Measurements from ENCODE around the gene IGF2BP3. TPM values are rescaled to one million over a fixed set of nuclear protein-coding genes. Genes with fewer than 3 reads are reported as not detected.
"Not testable (repeated sequence)": the region's sequence is repeated elsewhere in the genome, so short reads cannot be mapped to it uniquely, and the experiment has no call there.

IGF2BP3 gene
- 37.0 TPM for polyA plus RNA-seq (2013, experiment 1 of 2; ENCODE audit: insufficient read length)
- 33.3 TPM for polyA plus RNA-seq (2013, experiment 2 of 2; ENCODE audit: insufficient read length)

DNA sequence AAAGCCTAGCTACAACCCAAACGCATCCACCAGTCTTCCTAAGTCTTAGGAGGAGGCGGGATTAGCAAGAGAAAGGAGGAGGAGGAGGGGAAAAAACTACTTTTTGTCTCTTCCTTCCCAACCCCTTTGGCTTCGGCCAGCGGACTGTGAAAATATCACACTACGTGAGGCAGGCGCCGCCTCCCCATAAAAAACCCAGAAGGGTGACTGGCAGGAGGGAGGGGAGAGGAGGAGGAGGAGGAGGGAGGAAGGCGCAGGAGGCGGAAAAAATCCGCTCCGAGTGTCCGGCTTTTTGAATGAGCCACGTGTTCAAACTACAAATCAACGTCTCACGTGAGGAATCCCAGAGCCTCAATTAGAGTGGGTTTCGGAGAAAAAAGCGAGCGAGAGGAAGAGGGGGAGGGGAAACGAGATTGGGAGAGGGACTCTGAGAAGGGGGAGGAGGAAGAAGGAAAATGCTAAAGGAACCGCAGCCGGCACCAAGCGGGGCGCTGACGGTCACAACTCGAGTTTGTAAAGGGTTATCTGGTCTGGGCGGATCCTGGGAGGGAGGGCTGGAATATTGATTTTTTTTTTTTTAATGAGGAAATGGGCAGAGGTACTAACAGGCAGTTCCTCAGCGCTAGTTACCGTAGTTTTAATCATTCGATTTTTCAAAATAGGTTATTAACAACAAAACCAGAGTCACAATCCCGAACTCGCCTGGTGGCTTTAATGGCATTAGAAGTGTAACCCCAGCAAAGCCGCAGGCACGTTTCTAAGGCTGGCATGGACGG is at the start of gene IGF2BP3:
IGF2BP3 (minus strand) TSS at position 162 of the 776 bp plus-strand sequence. CDS start 381 bp downstream, outside the sequence.
- peak; percentile 98 for DNase-seq

DNA sequence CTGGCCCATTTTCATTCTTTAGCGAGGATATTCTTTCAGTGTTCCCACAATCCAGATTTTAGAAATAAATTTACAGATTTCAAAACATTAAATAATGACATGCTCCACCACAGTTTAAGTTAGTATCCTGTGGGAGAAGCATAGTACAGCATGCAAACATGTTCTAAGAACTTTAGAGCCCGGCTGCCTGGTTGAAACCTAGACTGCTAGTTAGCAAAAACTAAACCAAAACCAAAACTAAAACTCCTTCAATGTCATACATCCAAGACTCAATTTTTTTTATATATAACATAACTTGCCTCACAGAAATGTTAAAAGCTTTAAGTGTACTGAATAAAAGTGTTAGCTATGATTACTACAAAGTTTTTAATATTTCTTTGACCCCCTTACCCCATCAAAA is 44.5 kb upstream of the IGF2BP3 start:
- DNase-seq = no peak

- not testable (repeated sequence) for DNase-seq
Observed at GRCh38 chr7:23513746-23514145, 43.5 kb upstream of the IGF2BP3 start.

GRCh38 chr7:23494009-23494408 is 23.7 kb upstream of the IGF2BP3 start:
- DNase-seq = no peak

GRCh38 chr7:23491502-23491901 is 21.2 kb upstream of the IGF2BP3 start:
- peak; percentile 10 for DNase-seq

- peak; percentile 44 for DNase-seq
Observed at GRCh38 chr7:23490357-23491135, 20.3 kb upstream of the IGF2BP3 start.

- DNase-seq = not testable (repeated sequence)
Observed at GRCh38 chr7:23488714-23489113, 18.4 kb upstream of the IGF2BP3 start.

GRCh38 chr7:23487670-23488069 is 17.4 kb upstream of the IGF2BP3 start:
- DNase-seq = no peak

DNA sequence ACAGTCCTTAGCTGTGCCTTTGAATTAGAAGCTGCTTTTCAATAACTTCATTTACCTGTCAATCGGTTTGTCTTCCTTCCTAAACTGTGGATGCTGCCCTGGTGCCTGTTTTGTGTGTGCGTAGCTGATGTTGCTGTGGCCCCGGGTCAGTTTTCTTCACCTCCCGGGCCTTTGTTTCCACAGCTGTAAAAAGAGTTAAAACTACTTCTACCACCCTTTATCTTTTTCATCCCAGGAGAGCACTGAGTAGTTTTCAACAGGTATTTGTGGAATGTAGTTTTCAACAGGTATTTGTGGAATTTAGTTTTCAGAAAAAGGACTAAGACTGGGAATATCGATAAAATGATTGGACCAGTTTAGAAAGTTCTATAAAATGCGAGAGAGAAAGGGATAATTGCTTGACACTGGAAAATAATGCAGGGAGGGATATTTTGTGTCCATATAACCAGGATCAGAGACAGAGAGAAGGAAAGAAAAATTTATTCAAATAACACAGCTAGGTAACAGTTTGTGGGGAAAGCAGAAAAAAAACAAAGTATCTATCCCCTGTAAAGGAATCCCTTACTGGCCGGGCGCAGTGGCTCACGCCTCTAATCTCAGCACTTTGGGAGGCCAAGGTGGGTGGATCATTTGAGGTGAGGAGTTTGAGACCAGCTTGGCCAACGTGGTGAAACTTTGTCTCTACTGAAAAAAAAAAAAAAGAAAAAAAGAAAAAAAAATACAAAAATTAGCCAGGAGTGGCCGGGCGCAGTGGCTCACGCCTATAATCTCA is 15.9 kb upstream of the IGF2BP3 start:
- DNase-seq = no peak

DNA sequence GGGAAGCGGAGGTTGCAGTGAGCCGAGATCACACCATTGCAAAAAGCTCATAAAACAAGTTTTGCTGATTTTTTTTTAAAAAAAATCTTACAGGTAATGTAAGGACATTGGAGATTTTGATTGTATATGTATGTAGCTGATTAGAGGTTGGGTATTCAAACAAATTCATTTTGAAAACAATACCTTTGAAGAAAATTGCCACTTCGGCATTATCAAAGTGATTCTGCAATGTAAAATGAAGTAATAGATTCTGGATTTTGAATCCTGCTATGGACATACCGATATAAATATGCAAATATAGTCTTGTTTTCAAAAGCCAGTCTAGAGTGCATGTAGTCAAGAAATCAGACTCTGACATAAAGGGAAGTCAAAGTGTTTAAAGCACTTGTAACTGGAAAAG is 12.4 kb upstream of the IGF2BP3 start:
- DNase-seq = no peak

- DNase-seq = no peak
Observed at GRCh38 chr7:23477962-23478866, 7.9 kb upstream of the IGF2BP3 start.

DNA sequence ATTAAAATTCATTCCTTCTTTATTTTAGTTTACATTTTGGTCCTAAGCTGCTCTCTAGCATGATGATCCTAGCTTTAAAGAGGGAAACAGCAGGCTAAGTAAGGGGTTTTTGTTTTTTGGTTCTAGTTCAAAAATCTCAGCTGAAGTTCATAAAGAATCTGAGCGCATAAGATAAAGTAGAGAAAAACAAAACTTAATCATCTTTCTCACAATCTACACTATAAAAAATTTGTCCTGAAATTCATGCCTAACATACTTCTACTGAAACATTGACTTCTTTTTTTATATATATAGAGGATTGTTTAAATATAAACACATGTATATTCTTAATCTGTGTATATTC is 6.8 kb upstream of the IGF2BP3 start:
- DNase-seq = no peak

DNA sequence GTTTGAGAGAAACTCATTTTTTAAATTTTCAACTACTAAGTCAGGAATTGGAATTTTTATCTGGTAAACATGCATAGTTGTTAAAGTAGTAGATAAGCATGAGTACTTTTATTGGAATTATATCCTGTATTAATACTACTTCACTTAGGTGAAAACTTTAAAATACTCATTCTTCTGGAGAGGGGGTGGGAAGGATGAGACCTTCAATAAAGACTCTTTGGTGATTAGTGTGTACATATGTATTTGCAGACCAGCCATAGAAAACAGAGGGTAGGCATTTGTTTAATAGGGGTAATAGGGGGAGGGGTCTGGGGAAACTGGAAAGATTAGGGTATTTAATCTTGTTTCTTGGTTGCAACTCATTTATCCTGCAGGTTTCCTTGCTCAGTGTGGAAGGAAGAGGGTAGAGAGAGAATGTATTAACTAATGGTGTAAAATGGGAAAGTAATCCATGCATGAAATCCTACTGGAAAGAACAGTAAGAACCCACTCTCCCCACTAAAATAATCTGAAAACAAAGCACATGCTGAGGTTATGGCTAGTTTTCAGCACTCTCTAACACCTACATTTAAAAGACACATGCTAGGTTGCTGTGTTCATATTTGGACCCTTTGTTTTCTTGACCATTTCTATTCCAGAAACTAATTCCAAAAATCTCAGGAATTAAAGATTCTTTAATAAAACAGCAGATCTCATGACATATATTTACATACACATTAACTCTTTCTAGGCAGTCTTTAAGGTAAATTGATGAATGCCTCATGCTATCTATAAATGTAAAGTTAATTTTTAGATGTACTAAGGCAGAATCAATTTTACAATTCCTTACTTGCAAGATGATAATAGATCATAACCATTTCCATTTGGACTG is 6.2 kb upstream of the IGF2BP3 start:
- no peak for DNase-seq

- DNase-seq = no peak
Observed at GRCh38 chr7:23475576-23475839, 5.2 kb upstream of the IGF2BP3 start.

DNA sequence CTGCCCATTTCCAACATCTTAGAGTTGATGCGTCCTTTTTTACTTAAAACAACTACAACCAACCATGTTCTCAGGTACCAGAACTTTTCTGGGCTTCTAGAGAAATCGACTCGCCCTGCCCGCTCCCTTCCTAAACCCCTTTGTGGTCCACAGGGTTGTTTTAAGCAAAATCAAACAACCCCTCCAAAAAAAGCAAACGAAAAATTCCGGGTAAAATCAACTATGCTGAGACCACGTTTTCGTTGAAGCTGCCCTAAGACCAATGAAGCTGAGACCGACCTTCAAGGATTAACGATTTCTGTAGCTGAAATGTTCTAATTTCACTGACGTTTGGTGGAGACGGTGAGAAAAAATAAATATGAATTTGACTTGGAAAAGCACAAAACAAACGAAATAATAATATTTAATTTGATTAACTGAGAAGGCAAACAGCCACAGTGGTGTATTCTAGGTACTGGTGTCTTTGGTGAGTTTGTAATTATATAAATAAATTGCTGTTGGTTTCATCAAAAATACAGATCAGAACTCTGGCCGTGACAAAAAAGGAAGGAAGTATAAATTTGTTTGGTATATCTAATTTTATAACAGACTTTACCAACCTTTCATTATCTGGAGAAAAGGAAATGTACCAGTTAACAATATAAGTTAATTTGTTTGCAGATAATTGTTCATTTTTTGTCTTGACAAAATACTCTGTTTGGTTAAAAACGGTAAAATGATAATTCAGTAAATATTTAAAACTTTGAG is 4.7 kb upstream of the IGF2BP3 start:
- no peak for DNase-seq

DNA sequence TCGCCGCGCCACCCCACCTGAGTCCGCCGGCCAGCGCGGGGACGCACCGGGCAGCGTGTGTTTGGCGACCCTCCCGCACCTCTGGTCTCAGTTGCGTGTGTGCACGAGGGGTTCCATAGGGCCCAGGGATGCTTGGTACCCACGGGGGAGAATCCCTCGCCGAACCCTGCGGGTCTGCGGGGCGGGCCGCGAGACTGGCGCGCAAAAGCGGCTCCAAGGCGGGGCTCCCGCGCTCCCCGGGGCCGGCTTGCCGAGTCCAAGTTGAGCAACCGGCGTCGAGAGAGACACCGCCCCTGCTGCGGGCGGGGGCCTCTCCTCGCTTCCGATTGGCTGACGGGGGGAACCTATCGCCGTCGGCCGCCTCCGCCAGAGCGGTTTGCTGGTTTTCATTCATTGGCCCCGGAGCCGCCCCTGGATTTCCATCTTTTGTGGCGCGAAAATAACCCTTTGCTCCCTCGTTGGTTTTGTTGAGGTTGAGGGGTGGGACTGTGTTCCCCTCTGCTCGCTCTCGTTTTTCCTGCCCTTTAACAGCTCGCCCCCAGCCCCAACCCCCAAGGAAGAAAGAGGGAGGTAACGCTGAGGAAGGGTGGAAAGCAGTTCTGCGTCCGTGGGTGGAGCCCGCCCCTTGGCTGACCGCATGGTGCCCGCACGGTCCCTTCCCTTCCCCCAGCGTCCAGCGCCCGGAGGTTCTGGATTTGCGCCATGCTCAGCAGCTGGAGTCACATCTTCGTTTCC is 4.0 kb upstream of the IGF2BP3 start:
- peak; percentile 97 for DNase-seq

DNA sequence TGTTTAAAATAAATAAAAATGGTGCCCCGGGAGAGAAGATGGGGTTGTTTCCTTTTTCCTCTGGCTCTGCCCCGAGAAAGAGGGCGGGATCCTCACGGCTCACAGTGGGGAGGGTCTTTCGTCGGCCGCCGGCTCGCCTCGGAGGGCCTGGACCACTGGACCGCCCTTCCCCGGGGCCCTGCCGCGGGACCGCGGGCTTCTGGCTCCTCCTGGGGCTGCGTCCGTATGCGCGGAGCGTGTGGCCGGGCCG is 3.5 kb upstream of the IGF2BP3 start:
- no peak for DNase-seq

GRCh38 chr7:23472956-23473843 is 2.9 kb upstream of the IGF2BP3 start:
- DNase-seq = no peak

DNA sequence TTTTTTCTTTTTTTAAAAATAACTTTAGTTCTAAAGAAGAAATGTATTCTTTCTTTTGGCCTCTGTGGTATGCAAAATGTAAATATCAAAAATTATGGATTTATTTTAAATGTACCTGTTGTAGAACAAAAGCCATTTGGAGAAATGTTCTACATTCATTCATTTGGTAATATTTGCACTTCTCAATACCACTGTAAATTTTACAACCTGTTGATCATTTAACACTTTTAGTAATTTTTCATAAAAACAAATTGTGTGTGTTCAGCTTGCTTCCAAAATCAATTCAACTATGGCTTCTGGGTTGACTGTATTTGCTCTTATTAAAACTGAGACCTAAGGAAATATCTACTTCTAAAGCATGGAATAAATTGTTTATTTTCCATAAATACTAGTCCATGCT is 2.3 kb upstream of the IGF2BP3 start:
- no peak for DNase-seq

Data from fibroblast of skin of abdomen (primary cell).